Upper lobe of left lung (tissue), 4 donors: ENCODE measurements around the gene SLC2A11.

Experiments
- EP300 ChIP-seq, 4 donors: sonication (generic); formaldehyde crosslinking; IDR thresholded peaks; one replicate each; pipeline ENCODE4 v1.5.1; 2017; ENCODE audit warnings: antibody characterized with exemption in 4 of 4, control low read depth in 2 of 4
- POLR2A ChIP-seq, 4 donors: fragments of 450-650 bp; IDR thresholded peaks; one replicate each; pipeline ENCODE4 v1.5.1; 2016 to 2017; ENCODE audit warnings: antibody characterized with exemption in 4 of 4, mild to moderate bottlenecking in 2 of 4
- POLR2AphosphoS5 ChIP-seq, 2 donors: sonication (generic); formaldehyde crosslinking; IDR thresholded peaks; one replicate each; pipeline ENCODE4 v1.5.1; 2017; ENCODE audit warnings: antibody characterized with exemption in 2 of 2
- TF ChIP-seq, protein P1 (sequence below), 6 experiments: fragments of 450-650 bp in 4 of 6; fragments of 200-600 bp in 2 of 6; sonication (generic) in 2 of 6; IDR thresholded peaks; one replicate each; pipeline ENCODE4 v1.5.1; 2016 to 2019; ENCODE audit warnings: antibody characterized with exemption in 6 of 6

DNA sequence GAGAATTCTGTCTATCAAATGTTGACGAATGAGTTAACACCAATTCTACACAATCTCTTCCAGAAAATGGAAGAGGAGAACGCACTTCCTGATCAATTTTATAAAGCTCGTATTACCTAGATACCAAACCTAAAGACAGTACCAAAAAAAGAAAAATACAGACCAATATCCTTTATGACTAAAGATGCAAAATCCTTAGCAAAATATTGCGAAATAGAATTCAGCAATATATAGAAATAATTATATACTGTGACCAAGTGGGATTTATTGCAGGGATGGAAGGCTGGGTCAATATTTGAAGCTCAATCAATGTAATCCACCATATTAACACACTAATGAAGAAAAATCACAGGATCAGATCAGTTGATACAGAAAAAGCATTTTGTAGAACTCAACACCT, 45.3 kb upstream of the SLC2A11 start:
- TF ChIP-seq, protein P1, sequence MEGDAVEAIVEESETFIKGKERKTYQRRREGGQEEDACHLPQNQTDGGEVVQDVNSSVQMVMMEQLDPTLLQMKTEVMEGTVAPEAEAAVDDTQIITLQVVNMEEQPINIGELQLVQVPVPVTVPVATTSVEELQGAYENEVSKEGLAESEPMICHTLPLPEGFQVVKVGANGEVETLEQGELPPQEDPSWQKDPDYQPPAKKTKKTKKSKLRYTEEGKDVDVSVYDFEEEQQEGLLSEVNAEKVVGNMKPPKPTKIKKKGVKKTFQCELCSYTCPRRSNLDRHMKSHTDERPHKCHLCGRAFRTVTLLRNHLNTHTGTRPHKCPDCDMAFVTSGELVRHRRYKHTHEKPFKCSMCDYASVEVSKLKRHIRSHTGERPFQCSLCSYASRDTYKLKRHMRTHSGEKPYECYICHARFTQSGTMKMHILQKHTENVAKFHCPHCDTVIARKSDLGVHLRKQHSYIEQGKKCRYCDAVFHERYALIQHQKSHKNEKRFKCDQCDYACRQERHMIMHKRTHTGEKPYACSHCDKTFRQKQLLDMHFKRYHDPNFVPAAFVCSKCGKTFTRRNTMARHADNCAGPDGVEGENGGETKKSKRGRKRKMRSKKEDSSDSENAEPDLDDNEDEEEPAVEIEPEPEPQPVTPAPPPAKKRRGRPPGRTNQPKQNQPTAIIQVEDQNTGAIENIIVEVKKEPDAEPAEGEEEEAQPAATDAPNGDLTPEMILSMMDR (IDR thresholded peaks at IDR 0.05), result no peak
- no peak for TF ChIP-seq POLR2AphosphoS5 (IDR thresholded peaks at IDR 0.05)
- no peak for TF ChIP-seq POLR2A (IDR thresholded peaks at IDR 0.05)
- TF ChIP-seq EP300 (IDR thresholded peaks at IDR 0.05), result no peak
